Mucosa of descending colon (tissue), 3 donors: ENCODE measurements around the gene NCL. TPM values are rescaled to one million over a fixed set of nuclear protein-coding genes. Genes with fewer than 3 reads are reported as not detected.
A peak's percentile ranks its signal among the peaks of the same experiment; 100 is the strongest.

ENCODE experiments used
- ATAC-seq: fragments of 200-7000 bp; cut with Tn5 transposase; one replicate; pipeline ENCODE4 v1.9.1; 2020; ENCODE audit warnings: mild to moderate bottlenecking, moderate library complexity
- DNase-seq, 3 donors: peaks; one replicate each; pipeline ENCODE4 v3.0.0-alpha.2; 2020
- H3K36me3 ChIP-seq: fragments of 200-600 bp; one replicate; pipeline ENCODE4 v1.8.0; 2021; ENCODE audit warnings: low read depth, mild to moderate bottlenecking
- H3K4me1 ChIP-seq: fragments of 200-600 bp; one replicate; pipeline ENCODE4 v1.8.0; 2021; ENCODE audit warnings: low read depth, mild to moderate bottlenecking
- H3K4me3 ChIP-seq: fragments of 200-600 bp; one replicate; pipeline ENCODE4 v1.8.0; 2021; ENCODE audit warnings: mild to moderate bottlenecking
- H3K9me3 ChIP-seq: fragments of 200-600 bp; one replicate; pipeline ENCODE4 v1.8.0; 2021; ENCODE audit warnings: mild to moderate bottlenecking
- CTCF ChIP-seq: fragments of 200-600 bp; IDR thresholded peaks from one replicate; pipeline ENCODE4 v1.8.0; 2022; ENCODE audit warnings: antibody characterized with exemption, mild to moderate bottlenecking
- intact Hi-C, 2 donors: fragments of 100-400 bp; cut with DNase I in 1 of 2; cut with micrococcal nuclease in 1 of 2; formaldehyde crosslinking; loops; one replicate each; pipeline versions ENCODE4 v1.11.0 to v1.11.1; 2022; cut with DNase I, micrococcal nuclease
- total RNA-seq, 3 donors: library from RNA; stranded (reverse); fragmentation: NEBNext Ultra II Directional in 2 of 3; extraction: Animal tissue kit (Norgen Biotek cat#: 25700) in 2 of 3; gene quantifications; one replicate each; pipeline versions ENCODE4 v1.2.1 to v1.2.4, GENCODE V29; 2021 to 2023
- donor health status: DM: no; HTN: no; CAD: no; lungs with moderate emphysema.
- donor health status: DM: no; HTN: no; CAD: no.
- donor health status: DM: no; HTN: yes; CAD: no.

The NCL gene
- total RNA-seq, 3 donors from 2014 or later: 239 to 369 (median 328) TPM

DNA sequence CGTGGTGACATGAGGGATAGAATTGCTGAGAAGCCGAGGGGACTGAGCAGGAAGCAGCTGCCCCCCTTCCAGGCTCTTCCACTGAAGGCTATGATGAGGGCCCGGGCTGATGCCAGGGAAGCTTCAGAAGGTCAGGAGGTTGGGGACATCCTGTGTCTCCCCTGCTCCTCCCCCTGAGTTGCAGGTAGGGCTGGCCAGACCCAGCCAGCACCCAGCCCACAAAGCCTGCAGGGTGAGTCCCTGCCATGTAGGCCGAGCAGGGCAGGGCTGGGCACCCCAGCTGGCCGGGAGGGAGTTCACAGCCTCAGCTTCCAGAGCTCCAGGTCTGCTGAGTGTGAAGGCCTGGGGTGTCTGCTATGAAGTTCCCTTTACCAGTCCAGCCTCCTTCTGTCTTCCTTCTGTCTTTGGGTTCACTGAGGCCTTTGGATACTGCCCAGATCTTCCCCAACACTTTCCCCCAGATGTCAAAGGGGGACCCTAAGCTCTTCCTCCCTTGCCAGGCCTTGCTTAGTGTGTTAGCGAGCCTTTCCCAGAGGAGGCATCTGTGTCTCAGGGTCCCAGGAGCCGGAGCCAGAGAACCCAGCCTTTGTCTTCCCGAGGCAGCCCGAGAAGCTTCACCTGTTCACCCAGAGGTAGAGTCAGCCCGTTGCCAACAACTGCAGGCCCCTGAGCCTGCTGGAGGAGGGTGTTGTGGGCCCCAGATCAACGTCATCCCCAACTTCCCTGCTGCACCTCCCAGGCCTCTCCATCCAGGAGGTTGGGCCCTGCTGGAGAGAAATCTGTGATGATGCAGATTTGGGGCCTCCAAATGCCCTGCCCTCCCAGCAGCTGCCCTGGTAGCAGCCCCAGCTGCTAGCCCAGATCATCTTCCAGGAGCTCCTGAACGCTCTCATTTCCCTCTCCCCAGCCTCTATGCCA lies 3.6 kb upstream of the NCL start:
- Histone ChIP-seq H3K4me3 (no peak overlapping the region), H3K9me3 (no peaks in the 10 kb centered on the region), H3K4me1 (peaks cover 11% of the 10 kb centered on the region), H3K36me3 (no peaks in the 10 kb centered on the region)
- intact Hi-C loops: loop anchor here in 1 of 2 donors (10.0 kb wide), 1 partner anchor 47 kb away; no protein-coding TSS in a partner anchor
- no peak for TF ChIP-seq CTCF
- ATAC-seq (no peak), DNase-seq (no peak)

- Histone ChIP-seq H3K36me3 (no peaks in the 10 kb centered on the region), H3K4me1 (peaks cover 18% of the 10 kb centered on the region), H3K9me3 (no peaks in the 10 kb centered on the region), H3K4me3 (no peak overlapping the region)
- ATAC-seq (no peak), DNase-seq (no peak)
- intact Hi-C loops: loop anchor here in 1 of 2 donors (10.0 kb wide), 1 partner anchor 48 kb away; no protein-coding TSS in a partner anchor
- TF ChIP-seq CTCF: no peak
These were observed 2.8 kb upstream of the NCL start for GRCh38 chr2:231467016-231467545.

DNA sequence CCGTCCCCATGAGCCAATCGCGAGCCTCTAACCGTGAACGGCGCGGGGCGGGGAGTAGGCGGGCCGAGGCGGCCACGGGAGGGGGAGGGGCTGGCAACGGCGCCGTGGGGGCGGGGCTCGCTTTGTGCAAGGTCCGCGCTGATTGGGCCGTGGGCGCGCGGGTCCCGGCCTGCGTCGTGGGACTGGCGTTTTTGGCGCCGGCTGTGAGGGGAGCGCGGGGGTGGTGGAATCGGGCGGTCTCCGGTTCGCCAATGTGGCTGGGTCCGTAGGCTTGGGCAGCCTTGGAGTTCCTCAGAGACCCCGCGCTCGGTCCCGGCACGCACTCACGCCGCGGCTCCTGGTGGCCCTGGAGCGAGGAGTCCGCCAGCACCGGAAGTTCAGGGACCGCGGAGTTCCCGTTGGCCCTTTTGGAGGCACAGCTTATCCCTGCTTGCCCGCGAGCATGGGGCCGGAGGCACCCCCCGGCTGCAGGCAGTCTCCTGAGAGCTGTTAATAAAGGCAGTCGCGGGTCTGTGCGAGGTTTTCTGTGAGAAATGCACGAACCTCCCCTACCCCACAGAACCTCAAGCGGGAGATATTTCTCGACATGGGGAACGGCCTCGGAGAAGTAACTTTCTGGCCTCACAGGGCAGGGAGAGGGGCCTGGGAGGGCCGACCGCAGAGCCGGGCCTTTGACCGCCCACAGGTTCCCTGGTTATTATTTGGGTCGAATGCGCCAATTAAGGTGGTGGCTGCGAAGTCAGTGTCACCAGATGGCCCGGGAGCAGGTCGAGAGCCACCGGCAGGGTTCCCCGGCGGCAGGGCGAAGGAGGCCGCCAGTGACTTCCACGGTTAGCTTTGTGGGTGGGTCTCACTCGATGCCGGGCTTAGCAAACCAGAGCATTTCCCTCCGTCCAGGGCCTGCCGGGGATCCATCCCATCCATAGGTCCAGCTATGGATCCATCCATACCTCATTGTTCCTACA lies 574 bp upstream of the NCL start:
- DNase-seq: peak; percentile 54 to 99 (median 99)
- peak; percentile 95 for ATAC-seq
- H3K36me3 ChIP-seq: no peaks in the 10 kb centered on the region
- no peak for TF ChIP-seq CTCF
- H3K9me3 ChIP-seq: no peaks in the 10 kb centered on the region
- H3K4me1 ChIP-seq: peaks cover 18% of the 10 kb centered on the region
- peak overlapping the region; percentile 69 for H3K4me3 ChIP-seq
- intact Hi-C loops: loop anchor here in 1 of 2 donors (10.0 kb wide), 1 partner anchor 50 kb away; no protein-coding TSS in a partner anchor

DNA sequence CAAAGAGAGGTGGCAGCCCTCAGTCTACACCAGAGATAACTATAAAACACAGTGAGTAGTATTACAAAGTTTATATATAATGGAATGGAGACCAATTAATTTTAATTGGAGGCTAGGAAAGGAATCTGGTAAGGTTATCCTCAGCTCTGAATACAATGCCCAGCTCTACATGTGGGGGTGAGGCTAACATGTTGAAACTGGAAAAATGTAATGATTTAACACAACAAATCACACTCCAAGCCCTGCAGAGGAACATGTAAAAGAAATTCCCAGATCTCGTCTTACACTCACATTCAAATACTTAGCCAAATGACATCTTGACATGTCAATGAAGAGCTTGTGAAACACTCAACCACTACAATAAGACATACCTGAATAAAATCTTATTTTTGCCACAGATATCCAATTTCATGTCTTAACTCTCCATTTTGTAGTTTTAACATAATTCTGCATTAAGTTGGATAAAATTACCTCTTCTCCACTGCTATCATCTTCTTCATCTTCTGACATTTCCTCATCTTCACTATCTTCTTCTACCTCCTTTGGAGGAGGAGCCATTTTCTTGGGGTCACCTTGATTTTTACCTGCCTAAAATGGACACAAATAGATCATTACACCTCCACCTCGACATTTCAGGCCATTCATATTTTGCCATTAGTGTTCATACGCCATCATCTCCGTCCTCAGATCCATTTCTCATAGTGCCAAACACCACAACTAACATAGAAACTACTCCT lies 1.4 kb downstream of the NCL start:
- H3K4me1 ChIP-seq: peaks cover 25% of the 10 kb centered on the region
- peaks cover 10% of the 10 kb centered on the region for H3K36me3 ChIP-seq
- no peak for ATAC-seq
- H3K4me3 ChIP-seq: no peak overlapping the region
- DNase-seq: no peak
- intact Hi-C loops: loop anchor here in 1 of 2 donors (10.0 kb wide), 1 partner anchor 52 kb away; no protein-coding TSS in a partner anchor
- no peaks in the 10 kb centered on the region for H3K9me3 ChIP-seq
- no peak for TF ChIP-seq CTCF
